Gastrocnemius medialis (tissue), 4 donors: ENCODE data around the gene POU5F1.

ENCODE experiments used
- CTCF ChIP-seq, 5 experiments: fragments of 450-650 bp in 3 of 5; fragments of 200-600 bp in 2 of 5; sonication (generic) in 2 of 5; IDR thresholded peaks in 4 of 5; conservative IDR thresholded peaks in 1 of 5; 1 replicate in 4 of 5; 2 replicates in 1 of 5; pipeline ENCODE4 v1.5.1; 2016 to 2019; ENCODE audit warnings: antibody characterized with exemption in 5 of 5, mild to moderate bottlenecking in 3 of 5, moderate library complexity in 3 of 5
- POLR2A ChIP-seq, 2 donors: fragments of 450-650 bp; IDR thresholded peaks; one replicate each; pipeline ENCODE4 v1.6.1; 2017; ENCODE audit warnings: antibody characterized with exemption in 2 of 2, mild to moderate bottlenecking in 2 of 2, moderate library complexity in 2 of 2

DNA sequence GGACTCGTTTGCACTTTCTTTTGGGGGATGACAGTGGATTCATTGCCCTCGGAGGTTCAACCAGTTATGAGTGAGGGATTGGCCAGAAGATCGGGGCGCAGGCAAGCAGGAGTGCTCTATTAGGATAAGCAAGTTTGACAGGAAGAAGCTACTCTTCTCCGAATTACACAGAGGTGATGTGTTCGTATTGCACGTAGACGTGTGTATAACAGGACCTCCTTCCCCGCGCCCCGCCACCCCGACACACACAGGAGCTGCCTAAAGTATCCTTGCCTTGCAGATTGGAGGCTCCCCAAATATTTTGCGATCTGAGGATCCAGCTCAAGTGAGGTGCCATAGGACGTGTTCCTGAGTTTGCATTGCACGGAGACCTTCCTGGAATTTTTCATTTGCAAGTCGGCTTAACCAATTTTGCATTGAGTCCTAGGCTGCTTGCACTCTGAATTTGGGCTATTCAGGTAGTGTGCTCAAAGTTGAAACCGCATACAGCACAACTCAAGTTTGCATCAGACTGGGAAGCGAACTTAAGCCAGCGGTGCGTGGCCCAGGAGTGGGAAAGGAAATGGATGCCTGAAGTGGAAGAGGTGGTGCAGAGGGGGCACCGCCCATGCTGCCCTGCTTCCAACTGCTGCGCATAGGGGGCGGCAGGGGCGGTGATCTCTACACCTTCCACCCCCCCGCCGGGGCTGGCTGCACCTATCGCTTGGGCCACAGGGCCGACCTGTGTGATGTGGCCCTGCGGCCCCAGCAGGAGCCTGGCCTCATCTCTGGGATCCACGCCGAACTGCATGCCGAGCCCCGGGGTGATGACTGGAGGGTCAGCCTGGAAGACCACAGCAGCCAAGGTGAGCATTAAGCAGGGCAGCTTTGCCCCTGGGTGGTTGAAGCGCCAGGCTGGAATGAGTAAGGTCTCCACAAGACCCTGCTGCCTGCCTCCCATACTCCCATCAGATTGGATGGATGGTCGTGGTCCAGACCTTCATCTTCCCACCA is 11.3 kb downstream of the POU5F1 start:
- TF ChIP-seq CTCF (IDR thresholded peaks at IDR 0.05 in 4 of 5, conservative IDR thresholded peaks at IDR 0.05 in 1 of 5) (no peak), POLR2A (IDR thresholded peaks at IDR 0.05) (no peak)
